ENCODE measurements around the gene GDPD4.

GRCh38 chr11:77181799-77182541 lies 119.5 kb downstream of the GDPD4 start:
- no peak for TF ChIP-seq CTCF (IDR thresholded peaks at IDR 0.05 in 4 of 5, conservative IDR thresholded peaks at IDR 0.05 in 1 of 5)
- no peak for TF ChIP-seq POLR2A (IDR thresholded peaks at IDR 0.05)
